ELR (cell line): ENCODE data around the gene DRICH1.
"Not testable (repeated sequence)": the region's sequence is repeated elsewhere in the genome, so short reads cannot be mapped to it uniquely, and the experiment has no call there.

Source experiments
- DNase-seq: peaks from one replicate; pipeline ENCODE4 v3.0.0-alpha.2; 2015; ENCODE audit warnings: low read depth

Gene DRICH1

GRCh38 chr22:23598805-23599518 is 33.2 kb downstream of the DRICH1 start:
- no peak for DNase-seq

DNA sequence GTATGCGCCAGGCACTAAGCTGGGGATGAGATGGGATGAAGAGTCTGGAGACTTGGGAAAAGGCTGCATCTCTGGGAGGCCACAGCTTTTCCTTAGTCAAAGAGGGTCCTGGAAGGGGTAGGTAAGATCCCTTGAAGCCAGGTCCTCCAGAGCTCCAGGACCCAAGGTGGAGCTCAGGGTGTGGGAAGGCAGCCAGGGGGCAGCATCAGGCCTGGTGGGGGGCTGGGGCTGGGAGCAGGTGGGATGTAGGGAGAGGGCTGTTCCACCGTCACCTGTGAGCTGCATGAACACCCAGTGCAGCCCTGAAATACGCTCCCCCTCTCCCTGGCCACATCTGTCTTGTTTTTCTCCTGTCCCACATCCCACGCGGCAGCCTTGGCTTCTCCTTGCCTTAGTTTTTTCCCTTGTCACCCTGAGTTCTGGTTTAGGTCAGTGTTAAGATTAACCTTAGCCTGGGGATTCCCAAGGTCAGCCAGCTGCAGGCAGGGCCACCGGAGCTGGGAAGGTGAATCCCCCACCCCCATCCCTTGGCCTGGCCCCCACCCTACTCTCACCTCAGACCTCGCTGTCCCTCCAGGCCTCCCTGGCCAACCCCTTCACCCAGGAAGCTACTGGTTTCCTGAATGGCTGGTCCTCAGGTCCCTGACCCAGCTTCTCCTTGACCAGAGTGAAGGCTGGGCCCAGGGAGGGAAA is 34.4 kb downstream of the DRICH1 start:
- not testable (repeated sequence) for DNase-seq

DNA sequence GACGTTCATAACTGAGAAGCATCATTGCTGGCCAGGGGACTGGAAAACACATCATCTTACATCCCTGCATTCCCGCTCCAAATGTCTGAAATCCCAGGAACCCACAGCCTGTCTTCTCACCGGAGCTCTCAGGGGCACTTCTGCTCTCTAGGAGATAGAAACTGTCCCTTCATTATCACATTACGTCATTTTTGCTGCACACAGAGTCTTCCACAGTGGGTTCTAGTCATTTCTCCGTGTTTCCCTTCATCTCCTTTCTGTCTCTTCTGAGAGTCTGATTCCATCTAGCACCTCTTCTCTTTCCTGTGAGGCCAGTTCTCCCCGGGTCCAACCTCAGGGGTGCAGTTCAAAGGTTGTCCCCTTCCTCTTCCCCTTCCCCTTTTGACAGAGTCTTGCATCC is 36.2 kb downstream of the DRICH1 start:
- not testable (repeated sequence) for DNase-seq

- DNase-seq: no peak
These were observed 40.3 kb downstream of the DRICH1 start for GRCh38 chr22:23591846-23592245.

DNA sequence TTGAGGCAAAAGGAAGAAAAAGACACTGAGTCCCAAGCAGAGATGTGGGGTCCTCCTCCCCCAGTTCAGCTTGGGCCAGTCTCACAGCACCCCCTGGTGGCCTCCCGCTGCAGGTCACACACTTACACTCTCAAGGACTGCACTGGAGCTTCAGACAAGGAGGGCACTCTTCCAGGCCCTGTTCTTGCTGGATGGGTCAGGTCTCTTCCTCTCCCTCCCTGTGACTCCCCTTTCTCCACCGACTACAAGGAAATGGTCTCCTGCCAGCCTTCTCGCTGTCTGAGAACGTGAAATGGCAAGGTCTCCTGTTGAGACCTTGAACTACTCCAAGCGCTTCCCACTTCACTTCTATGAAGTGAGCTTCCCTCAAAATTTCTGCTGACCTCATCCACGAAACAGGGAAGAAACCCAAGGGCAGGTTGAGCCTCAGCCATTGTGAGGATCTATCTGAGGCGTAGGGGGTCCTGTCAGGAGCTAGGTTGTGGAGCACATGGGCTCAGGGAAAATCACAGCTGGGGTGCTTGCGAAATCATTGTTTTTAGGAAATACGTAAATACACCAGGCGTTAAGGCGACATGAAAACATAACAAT is 40.8 kb downstream of the DRICH1 start:
- peak; percentile 58 for DNase-seq

- DNase-seq: no peak
These were observed 48.3 kb downstream of the DRICH1 start for GRCh38 chr22:23583836-23584235.

DNA sequence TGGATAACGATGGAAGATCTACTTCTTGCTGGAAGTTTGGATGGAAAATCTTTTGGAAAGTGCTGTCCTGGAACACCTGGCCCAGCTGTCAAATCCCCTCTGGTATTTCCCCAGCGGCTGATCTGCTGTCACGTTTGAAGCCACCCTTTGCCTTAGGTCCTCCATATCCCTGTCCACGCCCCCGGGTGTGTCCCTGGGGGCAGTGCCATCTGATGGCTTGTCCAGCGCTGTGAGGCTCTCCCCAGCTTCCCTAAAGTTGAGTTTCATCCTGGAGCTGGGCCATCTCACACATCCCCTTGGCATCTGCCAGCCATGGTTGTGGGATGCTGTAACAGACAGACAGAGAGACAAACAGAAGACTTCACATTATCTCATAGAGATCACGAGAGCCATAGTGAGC is 49.0 kb downstream of the DRICH1 start:
- no peak for DNase-seq

GRCh38 chr22:23581260-23581650 is 50.9 kb downstream of the DRICH1 start:
- DNase-seq: no peak

GRCh38 chr22:23580576-23581259 is 51.4 kb downstream of the DRICH1 start:
- no peak for DNase-seq

- no peak for DNase-seq
These were observed 52.1 kb downstream of the DRICH1 start, which contains the start of gene IGLL1 for GRCh38 chr22:23579870-23580575. IGLL1 (minus strand) TSS chr22:23580290; CDS start chr22:23580190, 100 bp downstream.

DNA sequence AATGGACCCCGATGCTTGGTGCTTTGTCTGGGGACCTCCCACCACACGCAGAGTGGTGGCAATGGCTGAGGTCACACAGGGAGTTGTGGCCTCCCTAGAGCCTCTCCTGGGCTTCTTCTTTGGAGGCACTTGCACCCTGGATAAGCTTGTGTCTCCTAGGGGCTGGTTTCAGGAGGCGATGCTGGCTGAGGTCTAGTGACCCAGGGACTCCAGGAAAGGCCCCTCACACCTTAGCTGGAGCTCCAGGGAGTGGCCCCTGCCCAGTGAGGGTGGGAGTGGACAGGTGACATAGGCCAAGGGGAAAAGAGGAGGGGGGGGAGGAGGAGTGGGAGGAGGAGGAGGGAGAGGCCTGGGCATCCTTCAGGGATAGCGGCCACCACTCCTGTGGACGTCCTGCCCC is 52.8 kb downstream of the DRICH1 start:
- no peak for DNase-seq

GRCh38 chr22:23578306-23578705 is 53.8 kb downstream of the DRICH1 start:
- no peak for DNase-seq

DNA sequence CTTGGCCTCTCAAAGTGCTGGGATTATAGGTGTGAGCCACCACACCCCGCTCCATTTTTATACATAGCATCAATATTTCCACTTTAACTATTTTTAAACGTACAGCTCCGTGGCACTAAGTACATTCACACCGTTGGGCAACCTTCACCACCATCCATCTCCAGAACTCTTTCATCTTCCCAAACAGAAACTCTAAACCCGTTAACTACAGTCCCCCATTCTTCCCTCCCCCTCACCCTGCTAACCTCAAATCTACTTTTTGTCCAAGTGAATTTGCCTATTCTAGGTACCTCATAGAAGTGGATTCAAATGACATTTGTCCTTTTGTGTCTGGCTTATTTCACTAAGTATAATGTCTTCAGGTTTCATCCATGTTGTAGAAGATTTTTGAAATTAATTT is 55.4 kb downstream of the DRICH1 start:
- no peak for DNase-seq

- no peak for DNase-seq
These were observed 56.5 kb downstream of the DRICH1 start for GRCh38 chr22:23575601-23576000.

- DNase-seq: no peak
These were observed 57.2 kb downstream of the DRICH1 start for GRCh38 chr22:23574877-23575276.

GRCh38 chr22:23574371-23574811 is 57.7 kb downstream of the DRICH1 start:
- DNase-seq: no peak

DNA sequence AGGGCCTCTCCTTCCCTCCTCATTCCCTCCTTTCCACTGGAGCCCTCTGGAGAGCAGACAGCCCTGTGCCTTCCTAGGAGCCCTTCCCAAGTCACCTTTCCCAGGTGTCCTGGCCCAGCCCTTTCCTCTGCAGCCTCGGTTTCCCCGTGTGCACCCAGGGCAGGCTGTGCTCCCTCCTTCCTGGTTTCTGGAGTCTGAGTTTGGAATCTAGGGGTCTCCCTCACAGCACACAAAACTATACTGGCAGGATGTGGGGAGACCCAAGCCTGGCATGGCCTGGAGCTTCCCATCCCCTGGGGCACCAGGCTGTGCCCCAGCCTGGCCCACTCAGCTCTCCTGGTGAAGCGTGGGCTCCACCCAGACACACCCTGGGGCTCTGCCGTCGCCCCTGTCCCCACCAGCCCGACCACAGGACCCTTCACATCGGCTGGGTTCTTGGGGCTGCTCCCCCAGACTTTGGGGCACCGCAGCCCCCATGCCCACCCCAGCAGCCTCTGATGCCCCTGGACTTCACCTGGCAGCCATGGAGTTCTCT is 58.4 kb downstream of the DRICH1 start:
- not testable (repeated sequence) for DNase-seq

DNA sequence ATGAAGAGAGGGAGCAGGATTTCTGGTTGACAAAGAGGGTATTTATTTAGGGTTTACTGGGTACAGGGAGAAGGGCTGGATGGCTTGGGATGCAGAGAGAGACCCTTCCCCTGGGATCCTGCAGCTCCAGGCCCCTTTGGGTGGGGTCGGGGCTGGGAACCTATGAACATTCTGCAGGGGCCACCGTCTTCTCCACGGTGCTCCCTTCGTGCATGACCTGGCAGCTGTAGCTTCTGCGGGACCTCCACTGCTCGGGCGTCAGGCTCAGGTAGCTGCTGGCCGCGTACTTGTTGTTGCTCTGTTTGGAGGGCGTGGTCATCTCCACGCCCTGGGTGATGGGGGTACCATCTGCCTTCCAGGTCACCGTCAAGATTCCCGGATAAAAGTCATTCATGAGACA is 59.0 kb downstream of the DRICH1 start:
- DNase-seq: not testable (repeated sequence)

DNA sequence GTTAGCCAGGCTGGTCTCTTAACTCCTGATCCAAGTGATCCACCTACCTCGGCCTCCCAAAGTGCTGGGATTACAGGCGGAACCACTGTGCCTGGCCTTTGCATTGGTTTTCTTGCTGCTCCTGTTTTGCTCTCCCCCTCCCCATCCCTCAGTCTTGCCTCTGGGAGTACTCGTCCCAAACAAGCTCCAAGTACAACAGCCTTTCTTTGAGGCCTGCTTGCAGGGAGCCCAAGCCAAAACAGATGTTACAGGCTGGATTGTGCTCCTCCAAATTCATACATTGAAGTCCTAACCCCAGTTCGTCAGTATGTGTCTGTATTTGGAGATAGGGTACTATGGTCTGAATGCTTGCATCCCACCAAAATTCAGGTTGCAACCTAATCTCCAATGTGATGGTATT is 60.6 kb downstream of the DRICH1 start:
- no peak for DNase-seq

DNA sequence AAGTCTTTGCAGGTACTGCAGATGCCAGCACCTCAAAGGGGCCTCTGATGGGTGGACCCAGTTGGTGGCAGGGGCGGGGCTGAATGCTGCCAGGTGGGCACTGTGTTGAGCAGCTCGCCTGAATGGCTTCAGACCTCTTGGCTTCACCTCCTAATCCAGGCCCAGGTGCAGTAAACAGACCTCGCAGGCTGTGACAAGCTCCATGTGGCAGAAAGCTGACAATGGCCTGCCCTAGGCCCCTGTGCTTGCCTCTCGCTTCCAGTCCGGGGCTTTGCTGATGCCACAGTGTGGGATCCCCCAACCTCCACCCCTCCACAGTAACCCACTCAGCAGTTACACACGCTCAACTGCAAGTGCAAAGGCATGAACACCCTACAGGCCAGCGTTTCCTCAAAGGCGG is 61.4 kb downstream of the DRICH1 start:
- no peak for DNase-seq

- no peak for DNase-seq
These were observed 62.4 kb downstream of the DRICH1 start for GRCh38 chr22:23569716-23570115.

DNA sequence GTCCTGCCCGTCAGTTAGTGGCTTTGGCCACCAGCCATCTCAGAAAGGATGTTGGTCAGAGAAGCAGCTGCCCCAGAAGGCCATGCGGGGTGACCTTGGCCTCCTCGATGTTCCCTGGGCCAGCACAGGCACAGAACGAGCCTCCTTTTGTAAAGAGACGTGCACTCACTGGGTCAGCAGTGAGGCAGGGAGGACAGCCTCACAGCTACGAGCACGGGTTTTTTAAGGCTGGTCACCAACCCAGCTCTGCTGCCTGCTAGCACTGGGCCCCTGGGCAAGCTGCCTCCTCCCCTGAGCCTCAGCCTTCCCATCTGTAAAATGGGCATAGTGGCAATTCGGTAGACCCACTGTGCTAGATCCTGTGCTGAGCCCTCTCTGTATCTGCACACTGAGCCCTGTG is 62.8 kb downstream of the DRICH1 start:
- DNase-seq: no peak
